ENCODE results near the gene LRRN1.

DNA sequence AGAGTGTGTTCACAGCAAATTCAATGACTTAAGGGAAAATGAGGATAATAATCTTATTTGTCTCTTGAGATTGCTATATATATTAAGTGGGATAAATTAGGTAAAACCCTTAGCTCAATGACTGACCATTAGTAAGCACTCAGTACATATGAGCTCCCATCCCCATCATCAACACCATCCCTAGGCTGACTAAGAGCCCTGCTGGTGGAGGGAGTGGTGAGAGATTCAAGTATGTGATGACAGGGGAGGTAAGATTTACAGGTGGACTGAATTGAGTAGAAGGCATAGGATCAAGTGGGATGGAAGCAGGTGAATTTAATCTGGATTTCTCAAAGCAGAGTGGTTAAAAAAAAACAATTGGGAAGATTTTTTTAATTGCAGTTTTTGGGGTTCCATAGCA is 21.0 kb upstream of the LRRN1 start:
- TF ChIP-seq POLR2A (IDR thresholded peaks at IDR 0.05): no peak
- TF ChIP-seq, protein P1, sequence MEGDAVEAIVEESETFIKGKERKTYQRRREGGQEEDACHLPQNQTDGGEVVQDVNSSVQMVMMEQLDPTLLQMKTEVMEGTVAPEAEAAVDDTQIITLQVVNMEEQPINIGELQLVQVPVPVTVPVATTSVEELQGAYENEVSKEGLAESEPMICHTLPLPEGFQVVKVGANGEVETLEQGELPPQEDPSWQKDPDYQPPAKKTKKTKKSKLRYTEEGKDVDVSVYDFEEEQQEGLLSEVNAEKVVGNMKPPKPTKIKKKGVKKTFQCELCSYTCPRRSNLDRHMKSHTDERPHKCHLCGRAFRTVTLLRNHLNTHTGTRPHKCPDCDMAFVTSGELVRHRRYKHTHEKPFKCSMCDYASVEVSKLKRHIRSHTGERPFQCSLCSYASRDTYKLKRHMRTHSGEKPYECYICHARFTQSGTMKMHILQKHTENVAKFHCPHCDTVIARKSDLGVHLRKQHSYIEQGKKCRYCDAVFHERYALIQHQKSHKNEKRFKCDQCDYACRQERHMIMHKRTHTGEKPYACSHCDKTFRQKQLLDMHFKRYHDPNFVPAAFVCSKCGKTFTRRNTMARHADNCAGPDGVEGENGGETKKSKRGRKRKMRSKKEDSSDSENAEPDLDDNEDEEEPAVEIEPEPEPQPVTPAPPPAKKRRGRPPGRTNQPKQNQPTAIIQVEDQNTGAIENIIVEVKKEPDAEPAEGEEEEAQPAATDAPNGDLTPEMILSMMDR (IDR thresholded peaks at IDR 0.05): no peak
